Heart left ventricle (tissue), 13 donors: ENCODE results near the gene CNOT4.

Experiments
- POLR2A ChIP-seq, 2 donors: fragments of 450-650 bp; IDR thresholded peaks; one replicate each; pipeline ENCODE4 v1.6.1; 2017; ENCODE audit warnings: antibody characterized with exemption in 2 of 2, mild to moderate bottlenecking in 2 of 2, moderate library complexity in 2 of 2
- TF ChIP-seq, protein P1 (sequence below), 12 donors: fragments of 200-600 bp; sonication (generic) in 4 of 12; IDR thresholded peaks; one replicate each; pipeline versions ENCODE4 v1.5.0 to v1.8.0; 2018 to 2022; ENCODE audit warnings: antibody characterized with exemption in 12 of 12, mild to moderate bottlenecking in 5 of 12
- donor health status: ischemic (EF 13 %, LVEDD 7.1; RV severe dilation, severe dysfunction).
- donor health status: DM: no; HTN: yes; CAD: no.
- donor health status: DM: no; HTN: no; CAD: no.
- donor health status: ischemic (EF 25% LVEDD 6.9; RV normal size, moderate dysfunction).
- donor health status: ischemic (EF 25% LVEDD 5.7; RV mildly dilated, moderate dysfunction).
- donor health status: ischemic (EF 35%, LVEDD 5.7; RV mildly dilated, moderate dysfunction).
- donor health status: nonischemic (EF 11% LVEDD 7.7; RV severe dilation, severe dysfunction).
- donor health status: DM: yes; HTN: yes; CAD: no.
- donor health status: PGD.
- donor health status: ischemic (EF 29% LVEDD 5.4; RV normal size, mild dysfunction).
- donor health status: nonischemic (EF 23%, LVEDD 6.1; RV moderate dilation, normal function).

DNA sequence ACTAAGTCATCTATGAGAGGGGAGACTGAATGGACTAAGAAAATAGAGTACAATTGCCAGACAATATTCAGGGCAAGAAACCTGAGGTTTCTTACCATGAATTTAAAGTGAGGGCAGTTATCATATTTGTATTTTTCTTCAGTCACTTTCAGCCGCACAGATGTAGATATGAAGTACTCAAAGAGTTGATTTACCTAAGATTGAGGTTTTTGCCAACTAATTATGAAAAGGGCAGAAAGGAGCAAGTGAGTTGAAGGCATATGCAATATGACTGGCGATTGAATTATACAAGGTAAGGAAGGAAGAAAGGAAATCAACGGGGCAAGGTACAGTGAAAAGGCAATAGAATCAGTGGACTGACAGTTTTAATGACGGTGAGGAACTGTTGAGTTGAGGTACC lies 17.8 kb downstream of the CNOT4 start:
- TF ChIP-seq, protein P1, sequence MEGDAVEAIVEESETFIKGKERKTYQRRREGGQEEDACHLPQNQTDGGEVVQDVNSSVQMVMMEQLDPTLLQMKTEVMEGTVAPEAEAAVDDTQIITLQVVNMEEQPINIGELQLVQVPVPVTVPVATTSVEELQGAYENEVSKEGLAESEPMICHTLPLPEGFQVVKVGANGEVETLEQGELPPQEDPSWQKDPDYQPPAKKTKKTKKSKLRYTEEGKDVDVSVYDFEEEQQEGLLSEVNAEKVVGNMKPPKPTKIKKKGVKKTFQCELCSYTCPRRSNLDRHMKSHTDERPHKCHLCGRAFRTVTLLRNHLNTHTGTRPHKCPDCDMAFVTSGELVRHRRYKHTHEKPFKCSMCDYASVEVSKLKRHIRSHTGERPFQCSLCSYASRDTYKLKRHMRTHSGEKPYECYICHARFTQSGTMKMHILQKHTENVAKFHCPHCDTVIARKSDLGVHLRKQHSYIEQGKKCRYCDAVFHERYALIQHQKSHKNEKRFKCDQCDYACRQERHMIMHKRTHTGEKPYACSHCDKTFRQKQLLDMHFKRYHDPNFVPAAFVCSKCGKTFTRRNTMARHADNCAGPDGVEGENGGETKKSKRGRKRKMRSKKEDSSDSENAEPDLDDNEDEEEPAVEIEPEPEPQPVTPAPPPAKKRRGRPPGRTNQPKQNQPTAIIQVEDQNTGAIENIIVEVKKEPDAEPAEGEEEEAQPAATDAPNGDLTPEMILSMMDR (IDR thresholded peaks at IDR 0.05) = no peak
- TF ChIP-seq POLR2A (IDR thresholded peaks at IDR 0.05) = no peak
